ENCODE data around the gene DSCAML1.
"Not testable (repeated sequence)": the region's sequence is repeated elsewhere in the genome, so short reads cannot be mapped to it uniquely, and the experiment has no call there.

The DSCAML1 gene

DNA sequence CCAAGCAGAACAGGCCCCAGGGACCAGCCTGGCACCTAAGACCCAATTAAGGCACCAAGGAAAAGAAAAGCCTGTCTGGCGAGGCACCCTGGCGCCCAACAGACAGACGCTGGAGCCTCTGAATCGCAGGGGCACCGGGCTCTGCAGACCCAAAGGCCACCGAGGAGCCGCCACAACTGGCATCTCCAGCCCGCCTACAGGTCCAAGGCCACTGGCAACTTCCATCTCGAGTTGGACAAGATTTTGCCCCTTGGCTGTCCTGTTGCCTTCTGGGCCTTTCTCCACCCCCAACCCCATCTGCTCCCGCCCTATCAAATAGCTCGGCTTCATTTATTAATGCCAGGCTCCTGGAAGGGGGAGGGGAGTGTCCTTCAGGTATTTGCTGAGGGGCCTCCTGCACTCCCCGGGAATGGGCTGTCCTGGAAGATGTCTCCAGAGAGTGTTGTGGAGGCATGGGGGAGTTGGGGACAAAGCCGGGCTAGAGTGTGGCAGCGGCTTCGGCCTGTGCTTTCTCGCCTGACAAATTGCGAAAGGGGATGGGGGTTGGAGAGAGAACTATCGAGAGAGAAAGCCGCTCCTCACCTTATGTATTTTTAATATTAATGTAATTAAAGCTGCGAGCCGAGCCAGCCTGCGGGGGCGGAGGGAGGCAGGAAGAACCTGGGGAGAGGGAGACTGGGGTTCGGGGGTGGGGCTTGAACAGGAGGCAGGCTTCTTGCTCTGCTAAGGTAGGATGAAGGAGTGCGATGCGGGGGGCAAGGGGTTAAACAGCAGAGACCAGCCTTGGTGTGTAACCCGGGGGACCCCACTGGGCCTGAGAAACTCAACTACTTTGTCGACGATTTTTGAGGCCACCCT is 2.0 kb downstream of the DSCAML1 start:
- DNase-seq = no peak

- DNase-seq = no peak
Measured at GRCh38 chr11:117794135-117794534, 2.9 kb downstream of the DSCAML1 start.

DNA sequence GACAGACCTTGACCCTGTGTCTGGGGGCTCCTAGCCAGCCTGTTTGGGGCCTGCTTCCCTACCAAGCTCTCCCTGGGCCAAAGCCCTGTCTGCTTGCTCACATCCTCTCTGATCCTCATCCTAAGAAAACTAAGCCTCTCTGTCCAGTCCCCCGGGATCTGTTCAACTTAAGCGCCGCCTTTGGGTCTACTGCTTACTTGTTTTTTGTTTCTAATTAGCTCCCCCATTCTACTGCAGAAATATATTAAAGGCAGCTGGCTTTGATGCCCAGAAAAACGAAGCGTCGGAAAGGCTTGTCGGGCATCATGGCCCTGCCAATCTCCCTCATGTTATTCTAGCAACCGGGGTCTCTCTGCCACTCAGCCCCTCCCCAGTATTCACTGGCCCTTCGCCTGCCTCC is 3.4 kb downstream of the DSCAML1 start:
- no peak for DNase-seq

GRCh38 chr11:117792992-117793391 is 4.0 kb downstream of the DSCAML1 start:
- no peak for DNase-seq

DNA sequence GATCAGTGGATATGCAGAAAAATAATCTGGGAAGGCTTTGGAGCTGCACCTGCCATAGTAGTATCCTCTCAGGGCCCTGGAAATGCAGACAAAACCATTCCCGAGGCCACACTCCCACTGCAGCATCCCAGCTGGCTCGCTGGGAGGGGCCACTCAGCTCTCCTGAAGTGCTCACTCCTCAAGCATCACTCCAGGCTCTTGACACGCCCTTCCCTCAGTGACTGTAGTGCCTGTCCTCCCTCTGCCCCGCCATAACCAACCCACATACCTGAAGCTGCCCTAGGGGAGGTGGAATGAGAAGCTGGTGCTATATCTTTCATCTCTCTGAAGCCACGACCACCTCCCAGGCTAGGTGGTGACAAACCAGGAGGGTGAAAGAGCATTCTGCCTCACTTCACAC is 4.8 kb downstream of the DSCAML1 start:
- DNase-seq = no peak

DNA sequence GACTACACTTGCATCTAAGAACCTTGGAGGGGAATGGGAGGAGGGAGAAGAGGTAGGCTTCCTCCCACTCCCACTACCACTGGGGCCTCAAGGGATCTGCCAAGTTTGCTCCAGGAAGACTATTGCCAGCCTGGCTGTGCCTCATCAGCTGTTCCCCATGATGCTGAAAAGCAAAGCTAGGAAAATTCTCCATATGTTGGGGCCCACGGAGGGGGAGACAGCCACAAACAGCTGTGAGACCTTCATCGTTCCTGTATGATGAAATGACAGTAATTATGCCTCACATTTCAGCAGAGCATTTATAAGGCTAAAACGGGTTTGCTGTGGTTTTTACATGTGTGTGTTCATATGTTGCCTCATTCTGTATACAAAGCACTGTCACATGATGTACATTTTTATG is 6.7 kb downstream of the DSCAML1 start:
- DNase-seq = no peak

GRCh38 chr11:117789241-117789640 is 7.8 kb downstream of the DSCAML1 start:
- no peak for DNase-seq

DNA sequence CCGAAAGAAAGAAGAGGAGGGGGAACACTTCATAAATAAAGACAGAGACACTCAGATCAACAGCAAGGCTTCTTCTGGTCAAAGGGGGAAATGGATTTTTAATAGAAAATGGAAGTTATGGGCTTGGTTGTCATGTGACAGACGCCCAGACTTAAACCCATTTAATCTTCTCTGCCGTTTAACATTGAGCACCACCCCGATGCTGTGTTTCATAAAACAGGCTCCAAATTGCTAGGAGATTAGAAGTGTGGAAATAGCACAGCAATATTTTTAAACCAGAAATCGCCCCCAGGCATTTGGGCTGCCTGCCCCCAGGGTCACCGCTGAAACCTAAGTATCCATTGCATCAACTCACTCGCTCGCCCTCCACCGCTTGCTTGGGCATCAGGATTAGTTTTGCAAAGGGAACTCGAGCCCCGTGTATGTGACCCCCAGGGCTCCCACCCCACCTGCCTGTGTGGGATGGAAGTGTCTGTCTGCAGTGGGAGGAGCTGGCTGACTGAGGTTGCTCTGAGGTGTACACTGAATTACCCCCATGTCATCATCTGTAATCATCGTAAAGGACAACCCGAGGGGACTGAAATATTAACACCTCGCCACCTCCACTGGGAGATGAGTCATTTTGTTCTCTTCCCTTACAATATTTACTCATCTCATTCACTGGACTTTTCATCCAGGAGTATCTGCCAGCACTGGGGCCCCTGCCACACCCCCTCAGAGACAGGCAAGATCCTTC is 10.7 kb downstream of the DSCAML1 start:
- DNase-seq = no peak

- no peak for DNase-seq
Measured at GRCh38 chr11:117782101-117782500, 14.9 kb downstream of the DSCAML1 start.

DNA sequence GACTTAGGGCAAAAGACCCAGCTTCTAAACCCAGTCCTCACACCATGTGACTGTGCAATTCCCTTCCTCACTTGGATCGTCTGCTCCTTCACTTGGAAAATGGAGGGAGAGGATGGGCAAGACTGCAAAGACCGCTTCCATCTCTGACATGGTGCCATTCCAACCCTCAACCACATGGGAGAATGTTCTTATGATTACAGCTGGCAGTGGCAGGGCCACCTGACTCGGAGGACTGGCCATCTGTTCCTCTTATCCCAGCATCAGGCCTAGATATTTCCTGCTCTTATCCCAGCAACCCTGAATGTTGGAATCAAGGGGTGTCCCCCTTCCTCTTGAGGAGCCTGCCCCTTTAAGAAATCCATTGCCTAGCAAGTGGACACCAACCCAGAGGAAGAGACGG is 15.4 kb downstream of the DSCAML1 start:
- no peak for DNase-seq

DNA sequence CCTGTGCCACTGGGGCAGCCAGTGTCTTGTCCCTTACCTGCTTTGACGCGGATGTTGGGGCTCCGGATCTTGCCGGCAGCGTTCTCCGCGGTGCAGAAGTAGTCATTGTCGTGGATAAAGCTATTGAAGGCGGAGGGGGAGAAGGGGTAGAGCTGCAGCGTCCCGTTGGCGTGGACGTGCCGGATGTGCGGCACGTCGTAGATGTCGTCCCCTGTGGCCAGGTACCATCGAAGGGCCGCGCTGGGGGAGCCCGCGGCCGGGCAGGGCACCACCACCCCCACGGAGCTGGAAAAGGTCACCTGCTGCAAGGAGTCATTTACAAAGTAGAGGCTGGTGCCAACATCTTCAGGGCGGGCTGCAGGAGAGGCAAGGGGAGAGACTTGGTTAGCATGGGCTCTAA is 16.6 kb downstream of the DSCAML1 start:
- DNase-seq = no peak

- DNase-seq = no peak
Measured at GRCh38 chr11:117774553-117774952, 22.5 kb downstream of the DSCAML1 start.

GRCh38 chr11:117772360-117772759 is 24.7 kb downstream of the DSCAML1 start:
- no peak for DNase-seq

DNA sequence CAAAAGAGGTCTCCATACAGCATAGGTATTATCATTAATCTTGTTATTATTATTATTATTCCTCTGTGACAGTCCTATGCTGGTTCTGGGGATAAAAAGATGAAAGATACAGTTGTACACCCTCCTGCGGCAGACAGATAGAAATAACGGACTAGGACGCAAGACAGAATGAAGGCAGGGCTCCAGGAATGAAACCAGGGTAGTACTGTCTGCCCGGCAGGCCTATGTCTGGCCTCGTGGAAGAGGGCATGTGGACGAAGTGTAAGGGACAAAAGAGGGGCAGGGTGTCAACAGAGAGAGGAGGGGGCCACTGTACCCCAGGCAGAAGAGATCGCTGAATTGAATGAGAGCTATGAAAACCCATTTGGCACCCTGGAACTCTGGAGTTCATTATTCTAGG is 25.2 kb downstream of the DSCAML1 start:
- DNase-seq = no peak

DNA sequence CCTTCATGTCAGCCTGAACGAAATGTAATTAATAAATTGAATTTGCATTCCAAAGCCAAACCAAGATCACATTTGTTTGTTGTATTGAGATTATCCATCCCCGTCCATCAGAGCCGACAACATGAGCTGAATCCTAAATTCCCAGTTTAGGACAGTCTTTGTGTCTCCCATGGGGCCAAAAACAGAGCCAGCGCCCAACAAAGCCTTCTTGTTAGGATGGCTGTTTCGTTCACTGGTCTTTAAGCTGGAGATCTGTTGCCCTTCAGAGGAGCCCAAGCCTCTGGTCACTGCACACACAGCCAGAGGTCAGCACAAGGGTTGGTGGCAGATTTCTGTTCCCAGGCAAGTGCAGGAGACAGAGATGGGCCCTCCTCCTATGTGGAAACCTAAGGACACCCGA is 25.8 kb downstream of the DSCAML1 start:
- no peak for DNase-seq

DNA sequence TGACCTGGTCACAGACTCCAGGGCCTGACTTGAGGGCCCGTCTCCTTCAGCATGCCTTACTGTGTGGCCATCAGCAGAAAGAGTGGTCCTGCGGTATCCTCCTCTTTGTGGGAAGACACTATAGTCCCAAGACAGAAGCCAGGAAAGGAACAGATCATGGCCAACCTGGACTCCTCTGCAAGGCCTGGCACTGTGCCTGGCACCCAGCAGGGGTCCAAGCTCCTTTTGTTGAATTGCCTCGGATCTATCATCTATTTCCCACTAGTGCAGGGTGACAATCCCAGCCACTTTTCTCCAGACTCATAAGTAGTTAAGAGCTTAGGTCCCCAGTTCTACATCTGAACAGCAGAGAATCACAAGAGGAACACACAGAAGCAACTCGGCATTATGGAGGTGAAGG is 27.0 kb downstream of the DSCAML1 start:
- DNase-seq = no peak

DNA sequence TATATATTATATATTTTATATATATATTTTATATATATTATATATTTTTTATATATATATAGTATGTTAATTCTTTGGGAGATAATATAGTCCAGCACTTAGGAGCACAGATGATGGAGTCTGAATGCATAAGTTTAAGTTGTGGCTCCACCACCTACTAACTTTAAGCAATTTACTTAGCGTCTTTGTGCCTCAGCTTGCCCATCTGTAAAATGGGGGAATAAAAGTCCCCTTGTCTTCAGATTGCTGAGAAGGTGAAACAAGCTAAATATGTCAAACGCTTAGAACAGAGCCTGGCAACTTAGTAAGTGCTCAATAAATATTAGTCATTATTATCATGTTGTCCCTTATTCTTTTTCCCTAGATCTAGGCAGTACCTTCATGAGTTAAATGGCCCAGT is 27.5 kb downstream of the DSCAML1 start:
- DNase-seq = no peak

- DNase-seq = no peak
Measured at GRCh38 chr11:117768506-117768905, 28.5 kb downstream of the DSCAML1 start.

GRCh38 chr11:117767071-117767470 is 29.9 kb downstream of the DSCAML1 start:
- no peak for DNase-seq

GRCh38 chr11:117766576-117766975 is 30.4 kb downstream of the DSCAML1 start:
- DNase-seq = no peak

GRCh38 chr11:117766026-117766425 is 31.0 kb downstream of the DSCAML1 start:
- no peak for DNase-seq

DNA sequence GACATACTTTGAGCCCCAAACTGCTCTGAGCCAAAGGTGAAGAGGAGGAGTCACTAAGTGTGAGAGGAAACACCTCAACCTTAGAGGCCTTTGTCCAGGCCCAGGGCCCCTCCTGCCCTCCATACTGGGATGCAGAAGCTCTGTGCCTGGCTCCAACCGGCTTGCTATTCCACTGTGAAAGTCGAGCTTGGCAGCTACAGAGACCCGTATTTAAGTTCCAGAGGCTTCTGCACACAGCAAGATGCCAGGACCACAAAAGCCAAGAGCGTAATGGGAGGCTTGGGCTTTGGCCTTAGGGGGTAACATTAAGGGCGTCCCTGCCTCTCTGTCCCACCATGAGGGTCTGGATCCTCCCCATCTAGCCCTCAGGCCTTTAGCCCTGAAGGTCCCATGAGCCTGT is 31.9 kb downstream of the DSCAML1 start:
- DNase-seq = no peak

DNA sequence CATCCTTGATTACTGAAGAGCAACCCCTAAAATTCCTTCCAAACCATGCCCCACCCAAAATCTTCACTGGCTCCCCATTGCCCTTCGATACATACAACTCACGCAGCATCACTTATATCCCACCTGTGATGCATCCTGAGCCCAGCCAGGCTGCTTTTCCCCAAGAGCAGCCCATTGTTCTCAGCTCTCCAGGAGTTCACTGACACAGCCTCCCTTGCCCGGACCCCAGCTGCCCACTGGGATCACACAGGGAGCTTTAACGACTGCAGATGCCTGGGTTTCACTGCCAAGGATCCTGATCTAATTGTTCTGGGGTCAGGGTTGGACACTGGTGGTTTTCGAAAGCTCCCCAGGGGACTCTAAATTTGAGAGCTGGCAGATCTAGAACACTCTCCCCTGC is 33.6 kb downstream of the DSCAML1 start:
- not testable (repeated sequence) for DNase-seq

GRCh38 chr11:117761993-117762392 is 35.0 kb downstream of the DSCAML1 start:
- DNase-seq = no peak
